ENCODE data around the gene GYPE.
"Not testable (repeated sequence)": the region's sequence is repeated elsewhere in the genome, so short reads cannot be mapped to it uniquely, and the experiment has no call there.

DNA sequence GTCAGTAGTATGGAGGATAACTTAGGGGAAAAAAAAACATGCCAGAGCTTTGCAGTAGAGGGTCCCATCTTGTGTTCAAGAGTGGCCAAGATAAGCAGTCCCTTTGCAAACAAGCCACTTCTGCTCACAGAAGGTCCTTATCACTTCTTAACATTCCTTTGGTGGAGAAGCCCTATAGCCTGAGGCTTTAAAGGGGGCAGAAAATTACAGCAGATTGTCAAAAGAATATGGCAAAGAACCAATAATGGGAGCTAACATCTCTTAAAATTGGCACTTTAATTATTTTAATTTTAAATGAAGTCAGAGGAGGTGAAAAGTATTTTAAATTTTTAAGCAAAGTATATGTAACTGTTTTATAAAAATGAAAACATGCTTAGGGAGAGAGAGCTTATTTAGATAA lies 20.4 kb downstream of the GYPE start:
- TF ChIP-seq, protein P1, sequence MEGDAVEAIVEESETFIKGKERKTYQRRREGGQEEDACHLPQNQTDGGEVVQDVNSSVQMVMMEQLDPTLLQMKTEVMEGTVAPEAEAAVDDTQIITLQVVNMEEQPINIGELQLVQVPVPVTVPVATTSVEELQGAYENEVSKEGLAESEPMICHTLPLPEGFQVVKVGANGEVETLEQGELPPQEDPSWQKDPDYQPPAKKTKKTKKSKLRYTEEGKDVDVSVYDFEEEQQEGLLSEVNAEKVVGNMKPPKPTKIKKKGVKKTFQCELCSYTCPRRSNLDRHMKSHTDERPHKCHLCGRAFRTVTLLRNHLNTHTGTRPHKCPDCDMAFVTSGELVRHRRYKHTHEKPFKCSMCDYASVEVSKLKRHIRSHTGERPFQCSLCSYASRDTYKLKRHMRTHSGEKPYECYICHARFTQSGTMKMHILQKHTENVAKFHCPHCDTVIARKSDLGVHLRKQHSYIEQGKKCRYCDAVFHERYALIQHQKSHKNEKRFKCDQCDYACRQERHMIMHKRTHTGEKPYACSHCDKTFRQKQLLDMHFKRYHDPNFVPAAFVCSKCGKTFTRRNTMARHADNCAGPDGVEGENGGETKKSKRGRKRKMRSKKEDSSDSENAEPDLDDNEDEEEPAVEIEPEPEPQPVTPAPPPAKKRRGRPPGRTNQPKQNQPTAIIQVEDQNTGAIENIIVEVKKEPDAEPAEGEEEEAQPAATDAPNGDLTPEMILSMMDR (conservative IDR thresholded peaks at IDR 0.05) = not testable (repeated sequence)
- TF ChIP-seq EZH2 (IDR thresholded peaks at IDR 0.05; ENCODE audit: low read depth) = not testable (repeated sequence)
